Gastrocnemius medialis (tissue), 4 donors: ENCODE measurements around the gene LRSAM1. TPM values are rescaled to one million over a fixed set of nuclear protein-coding genes. Genes with fewer than 3 reads are reported as not detected.

Experiments
- ATAC-seq, 2 donors: fragments of 150-250 bp; one replicate each; pipeline ENCODE4 v1.9.1; 2016
- DNase-seq, 2 donors: peaks; one replicate each; pipeline ENCODE4 v3.0.0-alpha.2; 2019
- H3K27ac ChIP-seq, 4 donors: fragments of 200-600 bp; sonication (generic); 1 replicate in 1 of 4; 2 replicates in 3 of 4; pipeline ENCODE4 v1.5.1; 2016 to 2018; ENCODE audit warnings: mild to moderate bottlenecking in 2 of 4, moderate library complexity in 1 of 4
- H3K27me3 ChIP-seq, 3 donors: fragments of 200-600 bp; sonication (generic) in 2 of 3; 1 replicate in 1 of 3; 2 replicates in 2 of 3; pipeline versions ENCODE4 v1.5.1 to v1.6.0; 2016 to 2019; ENCODE audit warnings: mild to moderate bottlenecking in 1 of 3, moderate library complexity in 1 of 3
- H3K36me3 ChIP-seq, 2 donors: fragments of 200-600 bp; sonication (generic) in 1 of 2; one replicate each; pipeline ENCODE4 v1.5.1; 2017 to 2018
- H3K4me1 ChIP-seq, 2 donors: fragments of 200-600 bp; sonication (generic) in 1 of 2; one replicate each; pipeline ENCODE4 v1.5.1; 2016 to 2017; ENCODE audit warnings: mild to moderate bottlenecking in 2 of 2
- H3K4me3 ChIP-seq, 4 donors: fragments of 200-600 bp; sonication (generic) in 3 of 4; 1 replicate in 1 of 4; 2 replicates in 3 of 4; pipeline ENCODE4 v1.5.1; 2016 to 2019; ENCODE audit warnings: mild to moderate bottlenecking in 2 of 4
- H3K9me3 ChIP-seq, 3 donors: fragments of 200-600 bp; sonication (generic) in 2 of 3; 1 replicate in 1 of 3; 2 replicates in 2 of 3; pipeline ENCODE4 v1.5.1; 2016 to 2019
- POLR2A ChIP-seq, 2 donors: fragments of 450-650 bp; IDR thresholded peaks; one replicate each; pipeline ENCODE4 v1.6.1; 2017; ENCODE audit warnings: antibody characterized with exemption in 2 of 2, mild to moderate bottlenecking in 2 of 2, moderate library complexity in 2 of 2
- in situ Hi-C, 4 donors: fragments of 200-750 bp; cut with MboI; loops; one replicate each; pipeline versions ENCODE4 v1.15.0 to v1.8.0; 2017; ENCODE audit warnings: low sequenced_read_pairs in 4 of 4
- intact Hi-C: fragments of 100-400 bp; cut with DNase I; formaldehyde crosslinking; loops from one replicate; pipeline ENCODE4 v1.15.1; 2023; ENCODE audit warnings: low total_unique reads
- total RNA-seq, 4 donors: library from RNA; depleted of rRNA; stranded (reverse); fragments of >200 nt; gene quantifications; one replicate each; pipeline versions ENCODE4 v1.1.0 to v1.2.3, GENCODE V29; 2016
- TF ChIP-seq, protein P1 (sequence below), 5 experiments: fragments of 450-650 bp in 3 of 5; fragments of 200-600 bp in 2 of 5; sonication (generic) in 2 of 5; IDR thresholded peaks in 4 of 5; conservative IDR thresholded peaks in 1 of 5; 1 replicate in 4 of 5; 2 replicates in 1 of 5; pipeline ENCODE4 v1.5.1; 2016 to 2019; ENCODE audit warnings: antibody characterized with exemption in 5 of 5, mild to moderate bottlenecking in 3 of 5, moderate library complexity in 3 of 5

LRSAM1 gene
- total RNA-seq, 4 donors from 2014 or later: 10.2 to 17.3 (median 16.1) TPM

DNA sequence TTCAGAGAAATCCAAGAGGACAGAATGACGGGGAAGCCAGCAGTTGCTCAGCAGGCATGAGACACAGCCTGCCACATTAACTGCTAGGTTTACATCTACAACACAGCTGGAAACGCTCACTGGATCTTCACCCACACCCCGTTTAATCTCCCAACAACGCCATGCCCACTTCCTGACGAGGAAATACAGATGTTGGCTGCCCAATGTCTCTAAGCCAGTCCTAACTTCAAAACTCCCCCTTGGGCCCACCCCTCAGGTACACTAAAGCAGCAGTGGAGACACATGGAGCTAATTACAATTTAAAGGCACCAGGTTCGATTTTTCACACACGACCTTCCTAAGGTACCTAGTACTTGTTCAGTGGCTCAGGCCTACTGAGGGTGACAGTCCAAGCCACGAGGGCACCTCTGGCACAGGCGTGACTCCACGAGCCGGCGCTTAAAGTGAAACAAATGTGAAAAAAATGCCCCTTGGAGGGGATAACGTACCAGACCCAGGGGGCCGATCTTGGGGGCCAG is 1.0 kb upstream of the LRSAM1 start:
- DNase-seq (peak in 1 of 2 donors; percentile 42), ATAC-seq (peak; percentile 8 to 12)
- no peaks in the 10 kb centered on the region for H3K27me3 ChIP-seq
- no peaks in the 10 kb centered on the region for H3K9me3 ChIP-seq
- intact Hi-C loops (loop anchor here (5.0 to 10.0 kb wide), 3 partner anchors 166 to 447 kb away; partner anchors contain the start of gene ST6GALNAC6), in situ Hi-C loops (no loop called here)
- H3K36me3 ChIP-seq: peaks cover 0 to 51% of the 10 kb centered on the region in 2 donors
- TF ChIP-seq, protein P1, sequence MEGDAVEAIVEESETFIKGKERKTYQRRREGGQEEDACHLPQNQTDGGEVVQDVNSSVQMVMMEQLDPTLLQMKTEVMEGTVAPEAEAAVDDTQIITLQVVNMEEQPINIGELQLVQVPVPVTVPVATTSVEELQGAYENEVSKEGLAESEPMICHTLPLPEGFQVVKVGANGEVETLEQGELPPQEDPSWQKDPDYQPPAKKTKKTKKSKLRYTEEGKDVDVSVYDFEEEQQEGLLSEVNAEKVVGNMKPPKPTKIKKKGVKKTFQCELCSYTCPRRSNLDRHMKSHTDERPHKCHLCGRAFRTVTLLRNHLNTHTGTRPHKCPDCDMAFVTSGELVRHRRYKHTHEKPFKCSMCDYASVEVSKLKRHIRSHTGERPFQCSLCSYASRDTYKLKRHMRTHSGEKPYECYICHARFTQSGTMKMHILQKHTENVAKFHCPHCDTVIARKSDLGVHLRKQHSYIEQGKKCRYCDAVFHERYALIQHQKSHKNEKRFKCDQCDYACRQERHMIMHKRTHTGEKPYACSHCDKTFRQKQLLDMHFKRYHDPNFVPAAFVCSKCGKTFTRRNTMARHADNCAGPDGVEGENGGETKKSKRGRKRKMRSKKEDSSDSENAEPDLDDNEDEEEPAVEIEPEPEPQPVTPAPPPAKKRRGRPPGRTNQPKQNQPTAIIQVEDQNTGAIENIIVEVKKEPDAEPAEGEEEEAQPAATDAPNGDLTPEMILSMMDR (IDR thresholded peaks at IDR 0.05 in 4 of 5, conservative IDR thresholded peaks at IDR 0.05 in 1 of 5): no peak
- TF ChIP-seq POLR2A (IDR thresholded peaks at IDR 0.05): no peak
- H3K27ac ChIP-seq: peak overlapping the region; percentile 93 to 97 (median 94)
- H3K4me1 ChIP-seq: peaks cover 35 to 43% of the 10 kb centered on the region in 2 donors
- H3K4me3 ChIP-seq: peak overlapping the region; percentile 76 to 97 (median 88)

DNA sequence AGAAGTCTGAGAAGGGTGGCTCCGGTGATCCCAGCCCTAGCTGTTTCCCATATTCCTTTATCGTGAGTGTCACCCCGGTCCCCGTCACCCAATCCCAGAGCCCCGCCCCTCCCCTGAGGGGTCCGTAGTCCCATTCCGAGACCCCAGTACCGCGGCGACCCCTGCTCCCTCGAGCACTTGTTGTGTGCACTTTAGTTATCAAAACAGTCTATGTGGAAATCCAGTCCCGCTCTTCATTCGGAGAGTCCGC is 223 bp downstream of the LRSAM1 start:
- TF ChIP-seq, protein P1 (IDR thresholded peaks at IDR 0.05 in 4 of 5, conservative IDR thresholded peaks at IDR 0.05 in 1 of 5): no peak
- no peak for TF ChIP-seq POLR2A (IDR thresholded peaks at IDR 0.05)
- Histone ChIP-seq H3K4me1 (peaks cover 37 to 48% of the 10 kb centered on the region in 2 donors), H3K4me3 (peak overlapping the region; percentile 76 to 97 (median 88)), H3K27me3 (no peaks in the 10 kb centered on the region), H3K36me3 (peaks cover 0 to 46% of the 10 kb centered on the region in 2 donors), H3K27ac (peak overlapping the region; percentile 93 to 97 (median 94)), H3K9me3 (no peaks in the 10 kb centered on the region)
- no peak for DNase-seq
- intact Hi-C loops (loop anchor here (1.0 to 10.0 kb wide), 5 partner anchors 27 to 446 kb away; partner anchors contain the start of genes ST6GALNAC6 and ZNF79), in situ Hi-C loops (no loop called here)
- ATAC-seq: peak; percentile 23 to 35

DNA sequence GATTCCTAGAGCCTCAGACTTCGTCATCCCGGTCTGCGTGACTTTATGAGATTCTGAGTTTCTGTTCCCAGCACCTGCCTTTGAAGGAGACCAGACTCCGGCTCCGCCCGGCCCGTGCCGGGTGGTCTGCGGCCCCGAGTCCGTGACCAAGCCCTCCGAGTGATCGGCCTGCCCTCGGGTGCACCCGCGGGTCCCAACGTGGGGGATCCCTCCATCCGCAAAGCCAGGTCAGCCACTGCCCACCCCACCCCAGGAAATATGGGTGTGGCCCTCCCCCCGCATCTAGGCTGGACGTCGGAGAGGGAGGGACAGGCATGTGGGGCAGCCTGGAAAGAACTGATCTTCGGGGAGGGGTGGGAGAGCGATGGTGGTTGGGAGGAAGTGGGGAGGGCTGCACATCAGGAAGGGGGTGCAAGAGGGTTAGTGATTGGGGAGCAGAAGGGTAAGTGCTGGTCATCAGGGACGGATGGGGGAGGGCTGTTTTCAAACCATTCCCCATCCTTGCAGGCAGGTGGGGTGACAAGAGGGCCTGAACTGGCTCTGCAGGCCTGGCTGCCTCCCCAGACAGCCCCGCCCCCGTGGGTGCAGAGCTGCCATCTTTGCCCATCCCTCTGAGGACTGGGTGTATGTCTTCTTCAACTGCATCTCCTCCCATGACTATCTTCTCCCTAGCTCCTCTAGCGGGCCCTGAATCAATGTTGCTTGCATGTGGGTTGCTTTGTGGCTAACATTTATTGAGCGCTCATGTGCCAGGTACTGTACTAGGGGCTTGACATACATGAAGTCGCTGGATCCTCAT is 747 bp downstream of the LRSAM1 start:
- no peaks in the 10 kb centered on the region for H3K9me3 ChIP-seq
- H3K4me3 ChIP-seq: peak overlapping the region; percentile 76 to 97 (median 88)
- peaks cover 37 to 48% of the 10 kb centered on the region in 2 donors for H3K4me1 ChIP-seq
- TF ChIP-seq, protein P1 (IDR thresholded peaks at IDR 0.05 in 4 of 5, conservative IDR thresholded peaks at IDR 0.05 in 1 of 5): no peak
- TF ChIP-seq POLR2A (IDR thresholded peaks at IDR 0.05): no peak
- peak overlapping the region; percentile 93 to 97 (median 94) for H3K27ac ChIP-seq
- ATAC-seq: peak; percentile 40 to 42
- in situ Hi-C loops: no loop called here
- H3K36me3 ChIP-seq: peaks cover 0 to 46% of the 10 kb centered on the region in 2 donors
- peak; percentile 14 to 43 for DNase-seq
- intact Hi-C loops: loop anchor here (1.0 to 10.0 kb wide), 5 partner anchors 28 to 445 kb away; partner anchors contain the start of genes ST6GALNAC6 and ZNF79
- no peaks in the 10 kb centered on the region for H3K27me3 ChIP-seq

DNA sequence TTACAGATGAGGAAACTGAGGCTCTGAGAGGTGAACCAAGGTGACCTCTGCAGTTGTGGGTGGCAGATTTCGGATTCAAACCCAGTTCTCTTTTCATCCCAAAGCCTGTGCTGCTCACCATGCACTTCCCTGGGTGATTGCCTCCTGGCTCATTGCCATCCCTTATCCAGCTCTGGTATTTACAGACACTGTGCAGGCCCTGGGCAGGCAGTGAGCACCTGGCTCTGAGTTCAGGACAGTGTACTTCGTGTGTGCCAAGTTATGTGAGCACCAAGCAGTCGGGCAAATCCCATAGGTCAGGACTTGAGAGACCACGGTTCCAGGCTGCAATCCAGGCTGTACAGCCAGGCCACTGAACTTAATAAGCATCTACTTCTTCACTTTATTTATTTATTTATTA is 1.4 kb downstream of the LRSAM1 start:
- no peaks in the 10 kb centered on the region for H3K27me3 ChIP-seq
- no peaks in the 10 kb centered on the region for H3K9me3 ChIP-seq
- TF ChIP-seq POLR2A (IDR thresholded peaks at IDR 0.05): no peak
- TF ChIP-seq, protein P1 (IDR thresholded peaks at IDR 0.05 in 4 of 5, conservative IDR thresholded peaks at IDR 0.05 in 1 of 5): no peak
- peak overlapping the region; percentile 93 to 97 (median 94) for H3K27ac ChIP-seq
- peak; percentile 46 to 73 for DNase-seq
- in situ Hi-C loops (no loop called here), intact Hi-C loops (loop anchor here (5.0 to 10.0 kb wide), 3 partner anchors 168 to 445 kb away; partner anchors contain the start of gene ST6GALNAC6)
- peak in 1 of 2 donors; percentile 17 for ATAC-seq
- H3K4me3 ChIP-seq: peak overlapping the region in 3 of 4 donors; percentile 85 to 97 (median 90)
- peaks cover 0 to 46% of the 10 kb centered on the region in 2 donors for H3K36me3 ChIP-seq
- peaks cover 37 to 48% of the 10 kb centered on the region in 2 donors for H3K4me1 ChIP-seq
